GM18507 (cell line): ENCODE results near the gene RERE.

Experiments used
- DNase-seq: peaks from one replicate; pipeline ENCODE4 v3.0.0; 2011; ENCODE audit warnings: low read depth; ENCODE audit not compliant: insufficient read length; ENCODE audit errors: extremely low spot score
- FAIRE-seq: peaks from 2 replicates; lab custom pipeline; 2011; peaks lifted over from hg19 to GRCh38; lab: Jason Lieb, UNC

RERE gene

DNA sequence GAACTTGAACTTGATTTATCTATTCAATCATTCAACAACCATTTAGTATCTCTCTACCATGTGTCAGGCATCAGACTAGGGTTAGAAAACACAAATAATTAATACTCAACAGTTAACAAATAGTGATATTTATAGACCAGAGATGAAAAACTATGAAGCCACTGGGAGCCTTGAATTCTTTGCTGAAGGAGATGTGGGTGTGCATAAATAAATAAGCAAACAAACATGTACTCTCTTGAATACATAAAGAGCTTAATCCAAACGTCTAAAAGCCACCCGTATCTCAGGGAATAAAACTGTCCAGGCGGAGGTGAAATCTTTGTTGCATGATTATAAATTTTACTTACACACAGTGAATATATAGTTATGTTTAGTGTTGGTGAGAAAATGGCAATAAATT lies 333.9 kb downstream of the RERE start:
- DNase-seq: no peak
- FAIRE-seq: no peak

DNA sequence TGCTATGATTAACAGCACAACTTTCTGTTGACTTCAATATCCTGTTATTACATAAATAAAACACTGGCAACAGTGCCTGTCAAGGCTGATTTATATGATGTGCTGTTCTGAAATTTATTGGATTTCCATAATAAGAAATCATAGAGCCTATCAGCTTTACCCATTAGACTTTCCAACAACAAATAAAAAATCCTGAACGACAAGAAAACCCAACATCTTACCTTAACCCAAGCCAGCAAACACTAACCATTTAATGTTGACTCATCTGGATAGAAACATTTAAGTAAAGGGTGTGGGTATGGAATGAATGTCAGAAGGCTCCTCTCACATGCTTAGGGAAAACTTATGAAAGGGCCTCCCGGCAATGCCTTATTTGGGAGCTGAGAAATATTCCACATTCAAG lies 334.5 kb downstream of the RERE start:
- DNase-seq (no peak), FAIRE-seq (no peak)

DNA sequence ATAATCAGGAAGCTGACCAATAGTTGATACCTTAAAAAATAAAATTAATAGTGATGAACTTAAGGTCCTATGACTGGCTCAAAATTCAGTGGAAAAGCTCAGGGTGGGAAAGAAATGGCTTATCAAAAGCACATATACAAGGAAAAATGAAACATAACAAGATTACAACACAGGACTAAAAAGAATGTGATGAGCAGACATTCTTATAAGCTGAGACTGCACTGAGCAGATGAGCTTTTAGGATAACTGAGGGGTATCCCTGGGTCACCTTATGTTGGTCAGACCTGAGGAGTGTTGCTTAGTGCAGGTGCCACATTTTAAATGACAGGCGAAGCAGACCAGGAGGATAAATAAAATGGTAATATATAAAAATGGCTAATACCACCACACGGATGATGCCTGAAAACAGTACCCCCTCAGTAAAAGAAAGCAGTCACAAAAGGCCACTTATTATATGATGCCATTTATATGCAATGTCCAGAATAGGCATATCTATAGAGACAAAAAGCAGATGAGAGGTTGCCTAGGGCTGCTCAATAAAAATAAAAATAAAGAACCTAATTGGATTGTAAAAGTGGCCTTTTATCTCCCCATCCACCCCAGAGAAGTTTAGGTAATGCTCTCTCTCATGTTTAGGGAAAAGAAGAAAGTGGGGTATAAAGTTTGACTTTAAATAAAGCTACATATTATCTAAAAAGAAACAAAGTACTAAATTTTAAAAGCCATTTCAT lies 335.6 kb downstream of the RERE start:
- DNase-seq (no peak), FAIRE-seq (no peak)

DNA sequence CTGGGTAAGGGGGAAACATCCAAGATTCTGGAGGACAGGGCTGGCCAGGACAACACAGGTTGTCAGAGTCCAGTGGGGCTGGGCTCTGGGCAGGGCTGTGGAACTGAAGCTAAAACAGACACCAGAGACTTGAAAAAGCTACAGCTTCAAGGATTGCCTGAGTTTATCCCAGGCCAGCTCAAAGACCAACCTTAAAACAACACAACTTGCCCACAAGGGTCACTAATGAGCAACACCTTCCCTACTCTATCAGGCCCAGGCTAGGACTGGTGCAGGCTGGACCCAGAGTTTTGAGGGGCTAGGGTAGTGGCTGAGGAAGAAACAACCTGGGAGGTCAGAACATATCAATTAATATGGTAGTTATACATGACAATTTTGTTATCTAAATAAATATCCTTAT lies 338.9 kb downstream of the RERE start:
- DNase-seq (no peak), FAIRE-seq (no peak)

DNA sequence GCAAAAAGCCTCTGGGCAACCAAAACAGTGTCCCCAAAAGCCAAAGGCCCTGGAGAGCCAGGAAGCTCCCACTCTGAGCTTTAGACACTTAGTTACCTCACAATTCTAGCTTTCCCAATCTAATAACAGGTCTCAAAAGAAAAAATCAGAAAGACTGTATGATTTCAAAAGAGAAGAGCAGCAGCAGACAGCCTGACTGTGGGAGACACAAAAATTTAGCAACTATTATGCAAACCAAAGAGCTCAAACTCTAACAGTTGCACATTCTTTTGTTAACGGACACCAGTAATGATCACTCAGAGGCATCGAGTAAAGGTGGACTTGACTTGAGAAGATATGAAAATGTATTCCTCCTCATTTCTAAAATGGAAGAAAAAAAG lies 339.5 kb downstream of the RERE start:
- FAIRE-seq: no peak
- DNase-seq: no peak

DNA sequence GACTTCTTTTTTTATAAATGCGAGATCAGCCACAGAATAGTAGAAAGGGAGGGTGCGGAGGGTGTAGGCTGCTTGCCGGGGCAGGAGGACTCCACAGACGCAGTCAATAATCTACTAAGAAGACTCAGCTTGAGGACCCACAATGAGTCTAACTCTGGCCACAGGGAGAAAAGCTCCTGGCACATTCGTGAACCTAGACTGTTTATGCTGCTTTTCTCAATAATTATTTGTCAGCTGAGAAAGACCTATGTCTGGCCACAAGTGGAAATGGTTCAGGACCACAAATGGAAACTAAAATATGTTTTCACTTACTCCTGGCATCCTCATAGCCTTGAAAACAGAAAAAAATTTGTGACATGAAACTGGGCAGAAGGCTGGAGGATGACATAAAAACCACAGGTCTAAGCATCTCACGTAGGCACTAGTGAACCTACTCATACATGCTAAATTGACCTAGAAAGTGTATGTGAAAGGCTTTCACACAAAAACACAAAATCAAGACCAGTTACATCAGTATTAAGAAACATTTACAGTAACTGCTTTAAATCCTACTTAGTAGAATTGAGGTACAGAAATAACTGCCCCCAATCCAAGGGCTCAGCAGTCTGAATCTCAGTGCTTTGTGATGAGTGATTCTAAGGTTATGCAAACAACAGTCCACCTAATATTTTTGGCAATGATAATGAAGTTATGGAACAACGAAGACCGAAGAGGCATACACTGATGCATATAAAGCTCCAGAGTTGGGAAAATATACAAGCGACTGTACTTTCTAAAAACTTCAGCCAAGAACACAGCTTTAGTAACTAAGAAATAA lies 340.1 kb downstream of the RERE start:
- DNase-seq: no peak
- FAIRE-seq: peak; percentile 97

DNA sequence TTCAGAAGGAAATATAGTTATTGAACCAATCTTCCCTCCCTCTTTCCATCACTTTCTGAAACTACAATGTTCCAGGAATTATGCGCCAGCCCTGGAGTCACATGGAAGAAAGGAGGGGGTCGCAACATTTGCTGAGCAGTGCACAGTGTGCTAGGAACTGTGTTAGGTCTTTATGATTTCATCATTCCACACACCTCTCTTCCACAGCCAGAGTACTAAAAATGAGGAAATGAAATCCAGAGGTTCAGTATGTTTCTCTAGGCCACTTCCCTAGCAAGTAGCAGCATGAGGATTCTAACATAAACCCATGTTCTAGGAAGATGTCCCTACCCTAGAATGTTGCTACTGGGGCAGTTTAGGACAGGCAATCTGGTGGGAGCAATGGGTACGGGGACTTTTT lies 341.4 kb downstream of the RERE start:
- FAIRE-seq (no peak), DNase-seq (no peak)

DNA sequence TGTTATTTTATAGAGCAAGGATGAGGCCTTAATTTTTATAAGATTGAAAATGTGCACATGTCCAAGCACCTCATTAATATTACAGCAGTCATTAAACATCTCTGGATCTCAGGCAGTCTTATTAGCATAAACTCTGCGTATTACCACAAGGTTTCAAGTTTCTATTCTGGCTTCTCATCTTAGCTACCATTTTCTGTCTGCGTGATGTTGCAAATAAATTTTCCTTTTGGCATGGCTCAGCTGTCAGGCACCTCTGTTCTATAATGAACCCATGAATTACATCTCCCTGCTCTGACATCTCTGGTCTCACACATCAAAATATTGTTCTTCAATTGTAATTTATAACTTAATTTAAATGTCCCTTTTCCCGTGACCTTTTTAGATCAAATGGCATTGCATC lies 343.1 kb downstream of the RERE start:
- FAIRE-seq (peak; percentile 77), DNase-seq (no peak)

DNA sequence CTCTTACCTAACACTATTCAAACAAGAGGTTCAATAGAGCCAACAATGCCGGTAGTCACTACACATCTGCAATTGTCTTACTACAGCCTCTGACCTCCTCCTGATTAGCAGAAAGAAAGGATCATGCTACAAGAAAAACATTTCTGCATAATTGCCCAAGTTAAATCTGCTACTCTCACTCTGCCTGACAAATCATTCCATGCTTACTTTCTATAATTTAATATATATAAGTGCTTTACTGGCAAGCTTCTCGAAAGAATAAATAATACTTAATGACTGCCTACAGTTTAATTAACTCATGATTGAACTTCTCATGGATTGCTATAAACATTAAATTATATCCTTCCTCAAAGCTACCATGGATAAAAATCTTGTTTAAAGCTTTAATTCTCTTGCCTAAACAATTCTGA lies 343.5 kb downstream of the RERE start:
- no peak for DNase-seq
- FAIRE-seq: no peak

DNA sequence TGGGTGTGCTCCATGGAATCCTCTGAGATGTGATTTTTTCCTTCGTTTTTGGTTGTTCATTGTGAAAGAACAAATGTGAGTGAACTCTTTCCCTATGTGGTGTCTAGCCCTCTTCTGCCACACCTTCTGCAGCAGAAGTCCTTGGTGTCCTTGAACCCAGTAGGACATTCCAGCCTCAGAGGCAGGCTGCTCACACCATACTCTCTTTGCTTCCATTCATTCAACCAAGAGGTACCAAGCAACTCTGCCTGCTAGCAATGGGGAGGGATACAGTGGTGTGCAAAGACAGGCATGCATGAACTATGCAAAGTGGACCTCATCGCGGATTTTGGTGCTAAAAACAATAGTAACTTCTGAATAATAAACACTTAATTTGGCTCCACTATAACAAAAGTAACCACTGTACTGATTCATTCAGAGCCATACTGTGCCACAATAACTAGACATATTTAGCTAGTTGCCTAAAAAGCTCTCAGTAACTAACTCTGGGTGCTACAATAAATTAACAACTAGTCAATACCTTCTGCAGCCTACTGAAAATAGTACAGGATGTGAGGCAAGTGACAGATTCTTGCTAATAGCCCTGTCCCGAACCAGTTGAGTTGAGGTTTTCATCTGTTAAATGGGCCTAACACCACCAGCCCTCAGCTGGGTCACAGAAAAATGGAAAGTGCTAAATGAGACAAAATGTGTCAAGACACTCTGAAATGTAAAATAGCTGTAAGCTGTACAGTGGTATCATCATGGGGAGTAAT lies 344.1 kb downstream of the RERE start:
- FAIRE-seq: peak; percentile 75
- no peak for DNase-seq

DNA sequence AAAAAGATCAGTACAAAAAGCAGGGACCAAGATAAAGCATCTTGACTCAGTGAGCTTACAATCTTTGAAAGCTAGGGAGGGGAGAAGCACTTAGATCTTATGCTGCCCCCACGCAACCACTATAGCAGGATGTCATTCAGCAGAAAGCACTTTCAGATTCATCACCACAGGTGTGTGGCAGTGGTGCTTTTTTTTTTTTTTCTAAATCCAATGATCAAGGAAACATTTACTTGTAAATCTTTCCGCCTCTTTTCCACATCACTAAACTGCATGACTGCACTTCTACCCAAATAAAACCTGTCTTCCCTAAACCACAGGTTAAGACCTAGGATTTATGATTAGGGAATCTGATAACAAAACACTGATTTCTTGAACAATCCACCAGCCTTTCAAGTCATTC lies 344.8 kb downstream of the RERE start:
- no peak for DNase-seq
- FAIRE-seq: peak; percentile 91

DNA sequence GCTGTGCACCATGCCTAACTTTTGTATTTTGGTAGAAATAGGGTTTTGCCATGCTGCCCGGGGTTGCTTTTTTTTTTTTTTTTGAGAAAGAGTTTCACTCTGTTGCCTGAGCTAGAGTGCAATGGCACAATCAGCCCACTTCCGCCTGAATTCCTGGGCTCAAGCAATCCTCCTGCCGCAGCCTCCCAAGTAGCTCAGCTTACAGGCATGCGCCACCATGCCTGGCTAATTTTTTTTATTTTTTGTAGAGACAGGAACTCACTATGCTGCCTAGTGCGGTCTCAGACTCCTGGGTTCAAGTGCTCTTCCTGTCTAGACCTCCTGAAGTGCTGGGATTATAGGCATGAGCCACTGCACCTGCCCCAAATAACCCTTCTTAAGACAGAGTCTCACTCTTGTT lies 346.0 kb downstream of the RERE start:
- FAIRE-seq (no peak), DNase-seq (no peak)

DNA sequence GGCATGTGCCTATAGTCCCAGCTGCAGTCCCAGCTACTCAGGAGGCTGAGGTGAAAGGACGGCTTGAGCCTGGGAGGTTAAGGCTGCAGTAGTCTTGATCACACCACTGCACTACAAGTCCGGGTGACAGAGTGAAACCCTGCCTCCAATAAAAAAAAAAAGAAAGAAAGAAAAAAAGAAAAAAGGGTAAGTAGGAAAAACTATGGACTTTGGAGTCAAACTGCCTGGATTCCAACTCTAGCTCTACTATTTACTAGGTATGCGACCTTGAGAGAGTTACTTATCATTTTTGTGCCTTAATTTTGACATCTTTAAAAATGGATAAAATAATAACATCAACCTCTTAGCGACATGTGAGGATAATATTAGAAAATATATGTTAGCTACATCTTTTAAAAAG lies 348.7 kb downstream of the RERE start:
- DNase-seq (no peak), FAIRE-seq (no peak)

DNA sequence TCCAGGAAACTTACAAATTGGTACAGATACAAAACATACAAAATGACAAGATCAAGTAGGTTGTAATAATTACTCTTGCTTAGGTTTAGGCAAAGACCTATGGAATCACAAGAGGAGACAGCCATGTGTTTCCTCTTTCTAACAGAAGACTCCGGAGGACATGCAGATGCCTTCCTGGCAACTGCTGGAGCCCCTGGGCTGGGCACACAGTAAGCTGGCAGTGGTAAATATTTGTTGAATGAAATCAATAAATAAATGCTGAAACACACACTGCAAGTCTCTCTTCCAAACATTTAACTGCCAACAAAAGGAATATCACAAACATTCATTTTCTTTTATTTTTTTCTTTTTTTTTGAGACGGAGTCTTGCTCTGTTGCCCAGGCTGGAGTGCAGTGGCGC lies 350.1 kb downstream of the RERE start:
- no peak for FAIRE-seq
- no peak for DNase-seq

DNA sequence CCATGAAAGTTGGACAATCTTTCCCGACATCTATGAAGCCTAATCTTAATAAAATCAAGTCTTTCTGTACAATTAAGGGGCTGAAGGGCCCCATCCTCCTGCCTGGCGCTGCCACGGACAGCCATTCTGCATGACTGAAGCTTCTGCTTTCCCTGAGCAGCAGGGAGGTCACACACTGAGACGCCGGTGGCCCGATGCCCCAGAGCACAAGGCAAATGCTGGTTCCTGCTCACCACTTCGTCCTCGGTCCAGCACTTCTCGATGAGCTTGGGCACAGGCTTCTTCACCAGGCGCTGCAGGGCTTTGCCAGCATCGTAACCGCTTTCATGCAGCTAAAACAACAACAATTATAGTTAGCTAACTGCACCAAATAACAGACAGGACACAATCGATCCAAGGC lies 351.7 kb downstream of the RERE start:
- DNase-seq: no peak
- no peak for FAIRE-seq

DNA sequence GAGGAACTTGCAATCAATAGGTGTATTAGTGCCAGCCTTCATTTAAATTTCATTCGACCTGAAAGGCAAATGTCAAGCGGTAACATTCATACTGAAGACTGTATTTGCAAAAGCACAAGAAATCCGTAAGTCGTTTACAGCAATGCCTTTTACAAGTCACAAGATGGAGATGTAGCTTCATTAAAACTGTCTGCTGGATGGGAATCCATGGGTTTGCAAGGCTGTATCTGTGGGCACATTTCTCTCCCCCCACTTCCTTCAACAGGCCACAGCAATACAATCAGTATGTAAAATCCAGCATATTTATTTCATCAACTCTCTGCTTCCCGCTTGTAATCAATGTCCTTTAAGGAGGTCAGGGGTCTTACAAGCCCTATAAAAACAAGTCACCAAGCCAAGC lies 352.4 kb downstream of the RERE start:
- no peak for FAIRE-seq

DNA sequence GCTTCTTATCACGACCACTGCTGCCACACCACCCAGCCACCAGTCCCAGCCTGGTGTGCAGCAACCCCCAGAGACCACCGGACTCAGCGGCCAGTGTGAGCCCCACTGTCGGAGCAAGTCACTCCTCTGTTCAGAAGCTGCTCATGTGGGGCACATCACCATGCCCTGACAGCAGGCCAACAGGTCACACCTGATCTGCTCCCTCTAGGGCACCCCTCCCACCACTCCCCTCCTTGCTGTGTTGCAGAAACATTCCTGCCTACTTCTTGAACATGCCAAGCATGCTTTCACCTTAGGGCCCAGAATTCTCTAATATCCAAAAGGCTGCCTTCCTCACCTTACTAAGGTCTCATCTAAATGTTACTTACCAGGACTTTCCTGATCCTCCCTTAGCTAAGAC lies 353.1 kb downstream of the RERE start:
- DNase-seq (no peak), FAIRE-seq (no peak)

More for the DNA sequence above, 352.4 kb downstream of the RERE start:
- no peak for DNase-seq

DNA sequence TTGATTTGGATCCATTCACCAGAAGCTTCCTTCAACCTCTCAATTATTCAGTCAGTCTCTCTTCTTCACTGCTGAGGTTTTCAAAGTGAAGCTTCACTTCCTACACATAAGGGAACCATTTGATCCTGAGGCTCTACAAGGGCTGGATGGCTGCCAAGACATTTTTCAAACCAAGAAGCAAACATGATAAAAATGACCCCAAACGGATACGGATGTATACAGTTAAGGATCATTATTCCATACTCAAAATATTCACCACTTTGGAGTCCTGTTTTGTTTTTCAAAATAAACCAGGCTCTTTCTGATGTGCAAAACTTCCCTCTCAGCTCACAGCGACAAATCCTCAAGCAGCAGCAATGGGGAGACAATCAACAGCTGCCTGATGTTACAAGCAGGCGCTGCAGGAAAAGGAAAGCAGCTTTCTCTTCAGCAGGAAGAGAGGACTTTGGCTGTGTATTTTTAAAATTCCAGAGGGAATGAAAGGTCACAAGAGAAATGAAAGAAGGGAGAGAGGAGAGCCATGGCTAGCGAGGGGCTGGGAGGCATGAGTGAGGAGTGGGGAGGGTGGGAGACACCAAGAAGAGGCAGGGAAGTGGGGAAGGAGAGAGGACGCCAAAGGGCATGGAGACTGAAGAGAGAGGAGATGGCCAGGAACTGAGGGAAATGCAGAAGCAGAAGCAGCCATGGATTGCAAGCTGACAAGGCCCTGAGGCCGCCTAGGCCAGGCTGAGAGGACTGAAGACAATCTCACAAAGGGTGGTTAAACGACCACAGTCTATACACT lies 354.1 kb downstream of the RERE start:
- FAIRE-seq (no peak), DNase-seq (no peak)

DNA sequence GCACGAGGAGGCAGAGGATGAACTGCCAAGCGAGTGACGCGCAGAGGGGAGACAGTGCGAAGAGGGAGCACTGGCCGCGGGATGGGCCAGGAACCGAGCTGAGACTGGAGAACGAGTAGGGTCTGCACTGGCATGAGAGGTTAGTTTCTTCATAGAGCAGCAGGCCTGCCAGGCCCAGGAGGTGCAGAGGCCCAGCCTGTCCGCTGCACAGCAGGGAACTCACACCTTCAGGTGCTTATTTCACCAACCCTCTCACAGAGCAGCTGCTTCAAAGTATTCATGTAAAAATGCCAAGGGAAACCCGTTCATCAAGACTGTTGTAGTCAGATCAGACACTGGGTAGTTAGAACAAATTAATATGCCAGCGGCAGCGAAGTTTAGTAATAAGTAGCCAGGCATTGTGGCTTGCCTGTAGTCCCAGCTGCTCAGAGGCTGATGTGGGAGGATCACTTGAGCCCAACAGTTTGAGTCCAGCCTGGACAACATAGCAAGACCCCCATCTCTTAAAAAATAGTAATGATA lies 355.0 kb downstream of the RERE start:
- no peak for FAIRE-seq
- no peak for DNase-seq
